Measurements from ENCODE around the gene C3orf38.
A peak's percentile ranks its signal among the peaks of the same experiment; 100 is the strongest.
"Not testable (repeated sequence)": the region's sequence is repeated elsewhere in the genome, so short reads cannot be mapped to it uniquely, and the experiment has no call there.

Gene C3orf38

GRCh38 chr3:88180398-88180999 lies 30.7 kb downstream of the C3orf38 start:
- no peaks in the 10 kb centered on the region for H3K36me3 Mint-ChIP-seq (ENCODE audit: insufficient read depth)
- DNase-seq = peak; percentile 16 to 37 (median 18)

GRCh38 chr3:88182165-88182918 lies 32.6 kb downstream of the C3orf38 start:
- not testable (repeated sequence) for H3K4me1 Mint-ChIP-seq (ENCODE audit: low read depth in 2 of 2); ATAC-seq (replicated peaks); H3K4me3 Mint-ChIP-seq; H3K36me3 Mint-ChIP-seq (ENCODE audit: insufficient read depth); DNase-seq; H3K27ac Mint-ChIP-seq; H3K9me3 Mint-ChIP-seq; H3K27me3 Mint-ChIP-seq

More at GRCh38 chr3:88180398-88180999, 30.7 kb downstream of the C3orf38 start:
- H3K9me3 Mint-ChIP-seq = peaks cover 0 to 9% of the 10 kb centered on the region in 2 donors
- H3K4me3 Mint-ChIP-seq = no peak overlapping the region
- H3K4me1 Mint-ChIP-seq (ENCODE audit: low read depth in 2 of 2) = peaks cover 4% of the 10 kb centered on the region in 2 donors
- ATAC-seq (replicated peaks) = peak; percentile 41
- H3K27me3 Mint-ChIP-seq = no peaks in the 10 kb centered on the region
- no peak overlapping the region for H3K27ac Mint-ChIP-seq

- H3K4me3 Mint-ChIP-seq = no peak overlapping the region
- no peaks in the 10 kb centered on the region for H3K36me3 Mint-ChIP-seq (ENCODE audit: insufficient read depth)
- H3K27ac Mint-ChIP-seq = no peak overlapping the region
- no peaks in the 10 kb centered on the region for H3K27me3 Mint-ChIP-seq
- no peak for DNase-seq
- ATAC-seq (replicated peaks) = no peak
- peaks cover 0 to 9% of the 10 kb centered on the region in 2 donors for H3K9me3 Mint-ChIP-seq
- peaks cover 0 to 1% of the 10 kb centered on the region in 2 donors for H3K4me1 Mint-ChIP-seq (ENCODE audit: low read depth in 2 of 2)
These were observed 38.7 kb downstream of the C3orf38 start for GRCh38 chr3:88188436-88188835.

GRCh38 chr3:88189361-88189810 lies 39.6 kb downstream of the C3orf38 start:
- Mint-ChIP-seq H3K36me3 (ENCODE audit: insufficient read depth) (no peaks in the 10 kb centered on the region), H3K4me3 (no peak overlapping the region), H3K27ac (no peak overlapping the region), H3K9me3 (peaks cover 0 to 9% of the 10 kb centered on the region in 2 donors), H3K4me1 (ENCODE audit: low read depth in 2 of 2) (peaks cover 0 to 1% of the 10 kb centered on the region in 2 donors), H3K27me3 (no peaks in the 10 kb centered on the region)
- no peak for DNase-seq
- ATAC-seq (replicated peaks) = no peak

- Mint-ChIP-seq H3K36me3 (ENCODE audit: insufficient read depth) (no peaks in the 10 kb centered on the region), H3K4me3 (no peak overlapping the region), H3K4me1 (ENCODE audit: low read depth in 2 of 2) (peaks cover 0 to 1% of the 10 kb centered on the region in 2 donors), H3K9me3 (no peaks in the 10 kb centered on the region), H3K27me3 (no peaks in the 10 kb centered on the region), H3K27ac (no peak overlapping the region)
- no peak for ATAC-seq (replicated peaks)
- no peak for DNase-seq
These were observed 42.2 kb downstream of the C3orf38 start for GRCh38 chr3:88191872-88192409.

GRCh38 chr3:88192631-88193030 lies 42.9 kb downstream of the C3orf38 start:
- DNase-seq (no peak), ATAC-seq (replicated peaks) (no peak)
- H3K4me3 Mint-ChIP-seq = no peak overlapping the region
- no peaks in the 10 kb centered on the region for H3K36me3 Mint-ChIP-seq (ENCODE audit: insufficient read depth)
- no peaks in the 10 kb centered on the region for H3K27me3 Mint-ChIP-seq
- H3K9me3 Mint-ChIP-seq = no peaks in the 10 kb centered on the region
- H3K27ac Mint-ChIP-seq = no peak overlapping the region
- peaks cover 0 to 1% of the 10 kb centered on the region in 2 donors for H3K4me1 Mint-ChIP-seq (ENCODE audit: low read depth in 2 of 2)

- Mint-ChIP-seq H3K36me3 (ENCODE audit: insufficient read depth) (no peaks in the 10 kb centered on the region), H3K27ac (no peak overlapping the region), H3K9me3 (no peaks in the 10 kb centered on the region), H3K4me1 (ENCODE audit: low read depth in 2 of 2) (no peaks in the 10 kb centered on the region), H3K4me3 (no peak overlapping the region), H3K27me3 (no peaks in the 10 kb centered on the region)
- ATAC-seq (replicated peaks) = no peak
- DNase-seq = no peak
These were observed 46.2 kb downstream of the C3orf38 start for GRCh38 chr3:88195951-88196434.

- no peaks in the 10 kb centered on the region for H3K36me3 Mint-ChIP-seq (ENCODE audit: insufficient read depth)
- H3K27ac Mint-ChIP-seq = no peak overlapping the region
- DNase-seq (no peak), ATAC-seq (replicated peaks) (no peak)
- H3K4me3 Mint-ChIP-seq = no peak overlapping the region
- H3K4me1 Mint-ChIP-seq (ENCODE audit: low read depth in 2 of 2) = no peaks in the 10 kb centered on the region
- no peaks in the 10 kb centered on the region for H3K27me3 Mint-ChIP-seq
- no peaks in the 10 kb centered on the region for H3K9me3 Mint-ChIP-seq
These were observed 48.4 kb downstream of the C3orf38 start for GRCh38 chr3:88198121-88198520.

- Mint-ChIP-seq H3K36me3 (ENCODE audit: insufficient read depth) (no peaks in the 10 kb centered on the region), H3K4me1 (ENCODE audit: low read depth in 2 of 2) (no peaks in the 10 kb centered on the region), H3K27me3 (no peaks in the 10 kb centered on the region), H3K4me3 (no peak overlapping the region), H3K9me3 (no peaks in the 10 kb centered on the region), H3K27ac (no peak overlapping the region)
- DNase-seq = peak; percentile 9 to 26 (median 15)
- ATAC-seq (replicated peaks) = peak; percentile 70
These were observed 53.9 kb downstream of the C3orf38 start for GRCh38 chr3:88203642-88204055.
